Activated T-cell treated with anti-CD3 and anti-CD28 coated beads, Interleukin-2, amount 50 U/mL, for 72 hours (primary cell): ENCODE results near the gene MYOF. TPM values are rescaled to one million over a fixed set of nuclear protein-coding genes. Genes with fewer than 3 reads are reported as not detected.

Experiments
- ATAC-seq, 2 donors: fragments of 150-1000 bp; cut with Tn5 transposase; replicated peaks in 1 of 2; 2 replicates each; pipeline ENCODE4 v1.10.0; 2021; ENCODE audit warnings: moderate library complexity in 2 of 2, mild to moderate bottlenecking in 1 of 2
- DNase-seq, 2 donors: peaks; one replicate each; pipeline ENCODE4 v3.0.0; 2021 to 2022; ENCODE audit warnings: mixed read lengths in 1 of 2
- H3K27ac Mint-ChIP-seq: one replicate; pipeline ENCODE4 v1.8.0; 2022; ENCODE audit warnings: mild to moderate bottlenecking, moderate library complexity, mixed read lengths
- H3K27me3 Mint-ChIP-seq: one replicate; pipeline ENCODE4 v1.8.0; 2022; ENCODE audit warnings: low read depth, mixed read lengths
- H3K36me3 Mint-ChIP-seq, 2 donors: one replicate each; pipeline ENCODE4 v1.8.0; 2022; ENCODE audit warnings: mixed read lengths in 2 of 2, mild to moderate bottlenecking in 1 of 2; ENCODE audit not compliant: insufficient read depth in 2 of 2
- H3K4me1 Mint-ChIP-seq: one replicate; pipeline ENCODE4 v1.8.0; 2022; ENCODE audit warnings: low read depth, mixed read lengths
- H3K4me3 Mint-ChIP-seq, 2 donors: one replicate each; pipeline ENCODE4 v1.8.0; 2022; ENCODE audit warnings: mild to moderate bottlenecking in 2 of 2, mixed read lengths in 2 of 2, moderate library complexity in 2 of 2
- H3K9me3 Mint-ChIP-seq, 2 donors: one replicate each; pipeline ENCODE4 v1.8.0; 2022; ENCODE audit warnings: mixed read lengths in 2 of 2
- total RNA-seq, 2 donors: library from RNA; stranded (reverse); gene quantifications; one replicate each; pipeline ENCODE4 v1.2.3, GENCODE V29; 2022

Gene MYOF
- 10 to 100 TPM; 32.3 to 32.4 TPM for total RNA-seq

GRCh38 chr10:93482145-93482834 is at the start of gene MYOF:
Gene MYOF, minus strand, starts transcription at chr10:93482334. Its CDS starts 140 bp downstream, at chr10:93482194.
- Mint-ChIP-seq H3K4me1 (peaks cover 42% of the 10 kb centered on the region), H3K27me3 (peaks cover 14% of the 10 kb centered on the region), H3K4me3 (peak within 1 kb of the TSS; percentile 95 to 98), H3K36me3 (peaks cover 0 to 2% of the 10 kb centered on the region in 2 donors), H3K9me3 (no peaks in the 10 kb centered on the region), H3K27ac (peak within 1 kb of the TSS; percentile 99)
- ATAC-seq (peak; percentile 70 to 77), DNase-seq (peak; percentile 63 to 66)

- ATAC-seq (no peak), DNase-seq (no peak)
- H3K27me3 Mint-ChIP-seq = no peaks in the 10 kb centered on the region
- no peak overlapping the region for H3K27ac Mint-ChIP-seq
- H3K4me1 Mint-ChIP-seq = no peaks in the 10 kb centered on the region
- H3K9me3 Mint-ChIP-seq = peaks cover 0 to 4% of the 10 kb centered on the region in 2 donors
- peaks cover 21 to 52% of the 10 kb centered on the region in 2 donors for H3K36me3 Mint-ChIP-seq
- H3K4me3 Mint-ChIP-seq = no peak overlapping the region
Measured at GRCh38 chr10:93518531-93518930, 36.4 kb upstream of the MYOF start.

GRCh38 chr10:93516006-93516380 is 33.9 kb upstream of the MYOF start:
- H3K4me3 Mint-ChIP-seq = no peak overlapping the region
- H3K4me1 Mint-ChIP-seq = no peaks in the 10 kb centered on the region
- H3K9me3 Mint-ChIP-seq = no peaks in the 10 kb centered on the region
- H3K27ac Mint-ChIP-seq = no peak overlapping the region
- H3K36me3 Mint-ChIP-seq = peaks cover 16 to 40% of the 10 kb centered on the region in 2 donors
- DNase-seq = no peak
- ATAC-seq = no peak
- H3K27me3 Mint-ChIP-seq = no peaks in the 10 kb centered on the region

- H3K27ac Mint-ChIP-seq = peak overlapping the region; percentile 36
- H3K4me1 Mint-ChIP-seq = no peaks in the 10 kb centered on the region
- no peak overlapping the region for H3K4me3 Mint-ChIP-seq
- H3K36me3 Mint-ChIP-seq = peaks cover 16 to 36% of the 10 kb centered on the region in 2 donors
- H3K9me3 Mint-ChIP-seq = no peaks in the 10 kb centered on the region
- no peak for DNase-seq
- no peaks in the 10 kb centered on the region for H3K27me3 Mint-ChIP-seq
- ATAC-seq = no peak
Measured at GRCh38 chr10:93515071-93516005, 33.2 kb upstream of the MYOF start.

GRCh38 chr10:93514521-93514920 is 32.4 kb upstream of the MYOF start:
- DNase-seq = no peak
- Mint-ChIP-seq H3K4me3 (no peak overlapping the region), H3K4me1 (peaks cover 4% of the 10 kb centered on the region), H3K27me3 (no peaks in the 10 kb centered on the region), H3K36me3 (peaks cover 14 to 32% of the 10 kb centered on the region in 2 donors), H3K9me3 (no peaks in the 10 kb centered on the region), H3K27ac (no peak overlapping the region)
- ATAC-seq = no peak

GRCh38 chr10:93513091-93513490 is 31.0 kb upstream of the MYOF start:
- ATAC-seq = no peak
- no peak overlapping the region for H3K27ac Mint-ChIP-seq
- peaks cover 15% of the 10 kb centered on the region for H3K4me1 Mint-ChIP-seq
- no peak overlapping the region for H3K4me3 Mint-ChIP-seq
- no peaks in the 10 kb centered on the region for H3K9me3 Mint-ChIP-seq
- peaks cover 16 to 32% of the 10 kb centered on the region in 2 donors for H3K36me3 Mint-ChIP-seq
- no peaks in the 10 kb centered on the region for H3K27me3 Mint-ChIP-seq
- no peak for DNase-seq

GRCh38 chr10:93512565-93512964 is 30.4 kb upstream of the MYOF start:
- Mint-ChIP-seq H3K27me3 (no peaks in the 10 kb centered on the region), H3K4me1 (peaks cover 16% of the 10 kb centered on the region), H3K36me3 (peaks cover 17 to 34% of the 10 kb centered on the region in 2 donors), H3K9me3 (no peaks in the 10 kb centered on the region), H3K4me3 (no peak overlapping the region), H3K27ac (no peak overlapping the region)
- no peak for DNase-seq
- no peak for ATAC-seq

GRCh38 chr10:93509816-93510215 is 27.7 kb upstream of the MYOF start:
- H3K36me3 Mint-ChIP-seq = peaks cover 11 to 29% of the 10 kb centered on the region in 2 donors
- H3K4me3 Mint-ChIP-seq = peak overlapping the region; percentile 36 to 45
- DNase-seq (no peak), ATAC-seq (peak in 1 of 2 donors; percentile 23)
- no peak overlapping the region for H3K27ac Mint-ChIP-seq
- H3K9me3 Mint-ChIP-seq = no peaks in the 10 kb centered on the region
- H3K4me1 Mint-ChIP-seq = peaks cover 22% of the 10 kb centered on the region
- no peaks in the 10 kb centered on the region for H3K27me3 Mint-ChIP-seq

GRCh38 chr10:93505075-93505474 is 22.9 kb upstream of the MYOF start:
- ATAC-seq (no peak), DNase-seq (no peak)
- H3K4me3 Mint-ChIP-seq = peak overlapping the region; percentile 18 to 39
- H3K27me3 Mint-ChIP-seq = no peaks in the 10 kb centered on the region
- H3K4me1 Mint-ChIP-seq = peaks cover 55% of the 10 kb centered on the region
- no peak overlapping the region for H3K27ac Mint-ChIP-seq
- peaks cover 10 to 40% of the 10 kb centered on the region in 2 donors for H3K36me3 Mint-ChIP-seq
- H3K9me3 Mint-ChIP-seq = no peaks in the 10 kb centered on the region

GRCh38 chr10:93503075-93503474 is 20.9 kb upstream of the MYOF start:
- peak overlapping the region; percentile 20 to 78 for H3K4me3 Mint-ChIP-seq
- peak in 1 of 2 donors; percentile 62 for ATAC-seq

GRCh38 chr10:93501650-93502049 is 19.5 kb upstream of the MYOF start:
- H3K27me3 Mint-ChIP-seq = no peaks in the 10 kb centered on the region
- DNase-seq (no peak), ATAC-seq (no peak)
- peaks cover 12 to 40% of the 10 kb centered on the region in 2 donors for H3K36me3 Mint-ChIP-seq
- no peaks in the 10 kb centered on the region for H3K9me3 Mint-ChIP-seq
- H3K4me3 Mint-ChIP-seq = peak overlapping the region in 1 of 2 donors; percentile 78
- H3K27ac Mint-ChIP-seq = peak overlapping the region; percentile 72
- peaks cover 68% of the 10 kb centered on the region for H3K4me1 Mint-ChIP-seq

More at GRCh38 chr10:93503075-93503474, 20.9 kb upstream of the MYOF start:
- DNase-seq = no peak
- Mint-ChIP-seq H3K9me3 (no peaks in the 10 kb centered on the region), H3K36me3 (peaks cover 10 to 42% of the 10 kb centered on the region in 2 donors), H3K27me3 (no peaks in the 10 kb centered on the region), H3K27ac (peak overlapping the region; percentile 77), H3K4me1 (peaks cover 57% of the 10 kb centered on the region)

GRCh38 chr10:93498166-93498565 is 16.0 kb upstream of the MYOF start:
- peaks cover 57% of the 10 kb centered on the region for H3K4me1 Mint-ChIP-seq
- ATAC-seq (no peak), DNase-seq (no peak)
- peak overlapping the region; percentile 91 to 98 for H3K4me3 Mint-ChIP-seq
- peaks cover 5% of the 10 kb centered on the region for H3K27me3 Mint-ChIP-seq
- peak overlapping the region; percentile 73 for H3K27ac Mint-ChIP-seq
- H3K9me3 Mint-ChIP-seq = no peaks in the 10 kb centered on the region
- H3K36me3 Mint-ChIP-seq = peaks cover 11 to 27% of the 10 kb centered on the region in 2 donors
